MM.1S (cell line): ENCODE results near the gene TMEM273.

ENCODE experiments used
- CTCF ChIP-seq: fragments of 300-600 bp; sonication (generic); IDR thresholded peaks from 2 replicates; pipeline ENCODE4 v1.5.1; 2016; ENCODE audit warnings: antibody characterized with exemption, low read length, mixed read lengths
- EZH2 ChIP-seq: fragments of 300-600 bp; sonication (generic); optimal IDR thresholded peaks from 2 replicates; pipeline ENCODE3; 2017; ENCODE audit warnings: low read depth, mild to moderate bottlenecking, antibody characterized with exemption, low read length, mixed read lengths
- EZH2phosphoT487 ChIP-seq: fragments of 300-600 bp; sonication (generic); IDR thresholded peaks from 2 replicates; pipeline ENCODE4 v1.6.1; 2018; ENCODE audit warnings: antibody characterized with exemption, low read length

GRCh38 chr10:49186613-49187012 lies 1.6 kb downstream of the TMEM273 start:
- TF ChIP-seq CTCF (no peak), EZH2phosphoT487 (no peak), EZH2 (no peak)
